22Rv1 (cell line): ENCODE results near the gene DDX31.

ENCODE experiments used
- H3K27ac ChIP-seq: fragments of 450-650 bp; 2 replicates; pipeline ENCODE4 v1.5.1; 2017
- CTCF ChIP-seq: fragments of 450-650 bp; IDR thresholded peaks from 2 replicates; pipeline ENCODE4 v1.5.1; 2017; ENCODE audit warnings: mild to moderate bottlenecking
- ZFX ChIP-seq: fragments of 450-650 bp; IDR thresholded peaks from 2 replicates; pipeline ENCODE4 v1.6.1; 2017; ENCODE audit warnings: antibody characterized with exemption, borderline replicate concordance

Gene DDX31

GRCh38 chr9:132556714-132557113 lies 113.1 kb downstream of the DDX31 start:
- TF ChIP-seq ZFX (no peak), CTCF (no peak)
- H3K27ac ChIP-seq, result no peak overlapping the region

- no peak overlapping the region for H3K27ac ChIP-seq
- TF ChIP-seq ZFX (no peak), CTCF (no peak)
These were observed 113.5 kb downstream of the DDX31 start for GRCh38 chr9:132556235-132556634.

- no peak overlapping the region for H3K27ac ChIP-seq
- TF ChIP-seq ZFX, result no peak
- TF ChIP-seq CTCF, result no peak
These were observed 114.3 kb downstream of the DDX31 start for GRCh38 chr9:132555528-132555927.

- no peak for TF ChIP-seq ZFX
- no peak for TF ChIP-seq CTCF
- no peak overlapping the region for H3K27ac ChIP-seq
These were observed 115.0 kb downstream of the DDX31 start for GRCh38 chr9:132554755-132555154.

- TF ChIP-seq ZFX (no peak), CTCF (no peak)
- H3K27ac ChIP-seq, result no peak overlapping the region
These were observed 117.7 kb downstream of the DDX31 start for GRCh38 chr9:132552041-132552440.

GRCh38 chr9:132551556-132551955 lies 118.2 kb downstream of the DDX31 start:
- no peak overlapping the region for H3K27ac ChIP-seq
- no peak for TF ChIP-seq CTCF
- TF ChIP-seq ZFX, result no peak

- no peak overlapping the region for H3K27ac ChIP-seq
- TF ChIP-seq ZFX (no peak), CTCF (no peak)
These were observed 120.8 kb downstream of the DDX31 start for GRCh38 chr9:132548751-132549640.
